GM23338 (cell line): ENCODE data around the gene NELFB.

ENCODE experiments used
- CTCF ChIP-seq, 2 experiments: fragments of 200-600 bp in 1 of 2; sonication (generic) in 1 of 2; conservative IDR thresholded peaks; 2 replicates each; pipeline versions ENCODE4 v1.5.1 to v1.6.1; 2016 to 2017; ENCODE audit warnings: antibody characterized with exemption in 2 of 2, low read depth in 2 of 2, mild to moderate bottlenecking in 2 of 2, moderate library complexity in 1 of 2
- EZH2 ChIP-seq: fragments of 200-600 bp; sonication (generic); IDR thresholded peaks from one replicate; pipeline ENCODE4 v1.8.0; 2017; ENCODE audit warnings: antibody characterized with exemption, mild to moderate bottlenecking, low read depth; ENCODE audit not compliant: unreplicated experiment
- POLR2AphosphoS5 ChIP-seq: IDR thresholded peaks from 2 replicates; pipeline ENCODE4 v1.6.1; 2016; ENCODE audit warnings: antibody characterized with exemption, low read depth
- REST ChIP-seq: IDR thresholded peaks from one replicate; pipeline ENCODE4 v1.6.1; 2018; ENCODE audit warnings: antibody characterized with exemption; ENCODE audit not compliant: unreplicated experiment

GRCh38 chr9:137251194-137251461 lies 4.0 kb upstream of the NELFB start, which contains the start of gene STPG3:
- TF ChIP-seq POLR2AphosphoS5 (no peak), REST (no peak), CTCF (conservative IDR thresholded peaks at IDR 0.05; ENCODE audit: low read depth in 2 of 2) (no peak), EZH2 (no peak)
